H9 (cell line): ENCODE results near the gene PLD4. TPM values are rescaled to one million over a fixed set of nuclear protein-coding genes. Genes with fewer than 3 reads are reported as not detected.

ENCODE experiments used
- DNase-seq: peaks from one replicate; pipeline ENCODE4 v3.0.0-alpha.2; 2017
- H2AFZ ChIP-seq: one replicate; pipeline ENCODE4 v1.6.1; 2013; ENCODE audit warnings: mild to moderate bottlenecking, low read length, control low read depth, moderate library complexity
- H2AK5ac ChIP-seq: 2 replicates; pipeline ENCODE4 v1.6.1; 2013; ENCODE audit warnings: low read length, control low read depth, mixed read lengths; ENCODE audit not compliant: insufficient read length
- H2BK120ac ChIP-seq: one replicate; pipeline ENCODE4 v1.6.1; 2013; ENCODE audit warnings: low read depth, mild to moderate bottlenecking, low read length, control low read depth, inconsistent platforms; ENCODE audit not compliant: poor library complexity, severe bottlenecking
- H2BK12ac ChIP-seq: 2 replicates; pipeline ENCODE4 v1.6.1; 2013; ENCODE audit warnings: low read length, control low read depth, mixed read lengths, low read depth; ENCODE audit not compliant: insufficient read length
- H2BK15ac ChIP-seq: 2 replicates; pipeline ENCODE4 v1.6.1; 2013; ENCODE audit warnings: low read depth, low read length, control low read depth
- H2BK20ac ChIP-seq: one replicate; pipeline ENCODE4 v1.6.1; 2013; ENCODE audit warnings: low read depth, mild to moderate bottlenecking, low read length, control low read depth, inconsistent platforms; ENCODE audit not compliant: poor library complexity, severe bottlenecking
- H2BK5ac ChIP-seq: 2 replicates; pipeline ENCODE4 v1.6.1; 2013; ENCODE audit warnings: low read length, control low read depth, mixed read lengths; ENCODE audit not compliant: insufficient read length
- H3K14ac ChIP-seq: 2 replicates; pipeline ENCODE4 v1.6.1; 2013; ENCODE audit warnings: low read length, control low read depth; ENCODE audit not compliant: insufficient read depth
- H3K18ac ChIP-seq: 2 replicates; pipeline ENCODE4 v1.6.1; 2013; ENCODE audit warnings: low read depth, mild to moderate bottlenecking, mixed read lengths, low read length, control low read depth; ENCODE audit not compliant: insufficient read length
- H3K23ac ChIP-seq: 2 replicates; pipeline ENCODE4 v1.6.1; 2013; ENCODE audit warnings: low read length, control low read depth, mixed read lengths, low read depth; ENCODE audit not compliant: insufficient read length
- H3K23me2 ChIP-seq: 2 replicates; pipeline ENCODE4 v1.6.1; 2013; ENCODE audit warnings: low read depth, mild to moderate bottlenecking, mixed read lengths, low read length, control low read depth; ENCODE audit not compliant: insufficient read length, poor library complexity, severe bottlenecking
- H3K27ac ChIP-seq: 2 replicates; pipeline ENCODE4 v1.5.1; 2013; ENCODE audit warnings: low read length, control low read depth, mixed read lengths, low read depth; ENCODE audit not compliant: insufficient read length
- H3K27me3 ChIP-seq: 2 replicates; pipeline ENCODE4 v1.6.1; 2013; ENCODE audit warnings: low read length, control low read depth, inconsistent platforms; ENCODE audit not compliant: insufficient read depth
- H3K4ac ChIP-seq: 2 replicates; pipeline ENCODE4 v1.6.1; 2013; ENCODE audit warnings: low read depth, mild to moderate bottlenecking, control low read depth, inconsistent platforms, low read length, moderate library complexity
- H3K4me1 ChIP-seq: 2 replicates; pipeline ENCODE4 v1.6.1; 2013; ENCODE audit warnings: low read length, control low read depth, inconsistent platforms; ENCODE audit not compliant: insufficient read depth
- H3K4me2 ChIP-seq: 2 replicates; pipeline ENCODE4 v1.6.1; 2013; ENCODE audit warnings: low read length, control low read depth, mixed read lengths; ENCODE audit not compliant: insufficient read length, insufficient read depth
- H3K56ac ChIP-seq: 2 replicates; pipeline ENCODE4 v1.6.1; 2013; ENCODE audit warnings: low read depth, mild to moderate bottlenecking, mixed read lengths, low read length, control low read depth; ENCODE audit not compliant: insufficient read length
- H3K79me1 ChIP-seq: 2 replicates; pipeline ENCODE4 v1.6.1; 2013; ENCODE audit warnings: low read depth, mild to moderate bottlenecking, moderate library complexity, low read length, control low read depth, inconsistent platforms; ENCODE audit not compliant: insufficient read depth, poor library complexity, severe bottlenecking
- H3K79me2 ChIP-seq: 2 replicates; pipeline ENCODE4 v1.6.1; 2013; ENCODE audit warnings: low read length, control low read depth, inconsistent platforms; ENCODE audit not compliant: insufficient read depth
- H3K9ac ChIP-seq: 2 replicates; pipeline ENCODE4 v1.6.1; 2013; ENCODE audit warnings: low read length, control low read depth, mixed read lengths; ENCODE audit not compliant: insufficient read length; ENCODE audit errors: extremely low read depth
- H3K9me3 ChIP-seq: one replicate; pipeline ENCODE4 v1.6.1; 2013; ENCODE audit warnings: low read depth, low read length, inconsistent platforms; ENCODE audit not compliant: control insufficient read depth
- H3T11ph ChIP-seq: one replicate; pipeline ENCODE4 v1.6.1; 2013; ENCODE audit warnings: mild to moderate bottlenecking, low read length, control low read depth, inconsistent platforms
- H4K20me1 ChIP-seq: one replicate; pipeline ENCODE4 v1.6.1; 2013; ENCODE audit not compliant: control insufficient read depth, insufficient read length, insufficient read depth
- H4K5ac ChIP-seq: 2 replicates; pipeline ENCODE4 v1.6.1; 2013; ENCODE audit warnings: low read depth, mild to moderate bottlenecking, mixed read lengths, low read length, control low read depth; ENCODE audit not compliant: insufficient read length
- H4K8ac ChIP-seq: replicated peaks from 2 replicates; pipeline ENCODE4 v1.6.1; 2013; ENCODE audit warnings: low read length, control low read depth, mixed read lengths, low read depth; ENCODE audit not compliant: insufficient read length
- H4K91ac ChIP-seq: 2 replicates; pipeline ENCODE4 v1.6.1; 2013; ENCODE audit warnings: low read depth, mild to moderate bottlenecking, moderate library complexity, mixed read lengths, low read length, control low read depth; ENCODE audit not compliant: insufficient read length
- H3K27ac Mint-ChIP-seq, 3 experiments: 2 replicates in 2 of 3; 3 replicates in 1 of 3; pipeline ENCODE4 v1.8.0; 2020 to 2021; ENCODE audit warnings: mixed read lengths in 3 of 3, mild to moderate bottlenecking in 1 of 3, moderate library complexity in 1 of 3
- H3K27me3 Mint-ChIP-seq: 2 replicates; pipeline ENCODE4 v1.8.0; 2021; ENCODE audit warnings: low read depth, mild to moderate bottlenecking, moderate library complexity, mixed read lengths
- H3K36me3 Mint-ChIP-seq, 3 experiments: 2 replicates in 2 of 3; 3 replicates in 1 of 3; pipeline ENCODE4 v1.8.0; 2020 to 2021; ENCODE audit warnings: low read depth in 3 of 3, mixed read lengths in 3 of 3; ENCODE audit not compliant: insufficient read depth in 1 of 3
- H3K4me1 Mint-ChIP-seq, 2 experiments: 2 replicates each; pipeline ENCODE4 v1.8.0; 2020; ENCODE audit warnings: mixed read lengths in 2 of 2
- H3K4me3 Mint-ChIP-seq, 2 experiments: 2 replicates in 1 of 2; 3 replicates in 1 of 2; pipeline ENCODE4 v1.8.0; 2020 to 2021; ENCODE audit warnings: mild to moderate bottlenecking in 2 of 2, mixed read lengths in 2 of 2, moderate library complexity in 1 of 2
- H3K9me3 Mint-ChIP-seq, 2 experiments: 2 replicates in 1 of 2; 3 replicates in 1 of 2; pipeline ENCODE4 v1.8.0; 2020; ENCODE audit warnings: mild to moderate bottlenecking in 2 of 2, mixed read lengths in 2 of 2, moderate library complexity in 1 of 2
- WGBS: extraction: QIAGEN DNeasy Blood & Tissue Kit; methylation state at CpG from one replicate; pipeline ENCODE4 v1.1.7; 2013; ENCODE audit warnings: missing lambda C conversion rate, low lambda C conversion rate, mixed read lengths; ENCODE audit not compliant: insufficient read length; ENCODE audit errors: extremely low coverage; 5-methylcytosine and 5-hydroxymethylcytosine counted together
- total RNA-seq: library from RNA; stranded (reverse); gene quantifications from 2 replicates; pipeline ENCODE4 v1.2.1, GENCODE V29; 2021
- TF ChIP-seq, protein P1 (sequence below): fragments of 200-600 bp; sonication (generic); conservative IDR thresholded peaks from 3 replicates; pipeline ENCODE4 v1.8.0; 2021; ENCODE audit warnings: antibody characterized with exemption, mild to moderate bottlenecking

PLD4 gene
- total RNA-seq, 1 experiment from 2014 or later = not detected

GRCh38 chr14:104895207-104895785 lies 29.4 kb upstream of the PLD4 start:
- Histone ChIP-seq H2AK5ac (no peak overlapping the region), H2BK5ac (no peak overlapping the region), H3K79me2 (no peaks in the 10 kb centered on the region), H2AFZ (no peak overlapping the region), H3K23ac (no peak overlapping the region), H3K4ac (no peak overlapping the region), H3K18ac (no peak overlapping the region), H4K20me1 (no peaks in the 10 kb centered on the region), H3K14ac (no peak overlapping the region), H3K56ac (no peak overlapping the region), H2BK15ac (no peak overlapping the region), H4K8ac (no peak overlapping the region), H3K4me1 (no peaks in the 10 kb centered on the region), H2BK12ac (no peak overlapping the region), H3K9me3 (no peaks in the 10 kb centered on the region), H4K91ac (no peak overlapping the region), H3K4me2 (no peak overlapping the region), H3K23me2 (no peaks in the 10 kb centered on the region), H3K9ac (no peak overlapping the region), H4K5ac (no peak overlapping the region), H3K27me3 (no peaks in the 10 kb centered on the region), H2BK120ac (no peak overlapping the region), H3K27ac (no peak overlapping the region), H3K79me1 (no peaks in the 10 kb centered on the region), H2BK20ac (no peak overlapping the region), H3T11ph (no peak overlapping the region)
- Mint-ChIP-seq H3K27ac (peak overlapping the region in 1 of 3 experiments; percentile 61; a peak in 1 of 7 replicates), H3K4me3 (no peak overlapping the region), H3K9me3 (peaks cover 0 to 3% of the 10 kb centered on the region in 2 experiments; a peak in 1 of 5 replicates), H3K27me3 (peaks cover 15% of the 10 kb centered on the region), H3K36me3 (no peaks in the 10 kb centered on the region), H3K4me1 (peaks cover 2 to 8% of the 10 kb centered on the region in 2 experiments)
- peak; percentile 29 for DNase-seq
- WGBS = no CpG with 5 or more reads among the region's 9 CpGs
- TF ChIP-seq, protein P1, sequence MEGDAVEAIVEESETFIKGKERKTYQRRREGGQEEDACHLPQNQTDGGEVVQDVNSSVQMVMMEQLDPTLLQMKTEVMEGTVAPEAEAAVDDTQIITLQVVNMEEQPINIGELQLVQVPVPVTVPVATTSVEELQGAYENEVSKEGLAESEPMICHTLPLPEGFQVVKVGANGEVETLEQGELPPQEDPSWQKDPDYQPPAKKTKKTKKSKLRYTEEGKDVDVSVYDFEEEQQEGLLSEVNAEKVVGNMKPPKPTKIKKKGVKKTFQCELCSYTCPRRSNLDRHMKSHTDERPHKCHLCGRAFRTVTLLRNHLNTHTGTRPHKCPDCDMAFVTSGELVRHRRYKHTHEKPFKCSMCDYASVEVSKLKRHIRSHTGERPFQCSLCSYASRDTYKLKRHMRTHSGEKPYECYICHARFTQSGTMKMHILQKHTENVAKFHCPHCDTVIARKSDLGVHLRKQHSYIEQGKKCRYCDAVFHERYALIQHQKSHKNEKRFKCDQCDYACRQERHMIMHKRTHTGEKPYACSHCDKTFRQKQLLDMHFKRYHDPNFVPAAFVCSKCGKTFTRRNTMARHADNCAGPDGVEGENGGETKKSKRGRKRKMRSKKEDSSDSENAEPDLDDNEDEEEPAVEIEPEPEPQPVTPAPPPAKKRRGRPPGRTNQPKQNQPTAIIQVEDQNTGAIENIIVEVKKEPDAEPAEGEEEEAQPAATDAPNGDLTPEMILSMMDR = no peak
